GM19468 (cell line): ENCODE measurements around the gene LRRC32.
"Not testable (repeated sequence)": the region's sequence is repeated elsewhere in the genome, so short reads cannot be mapped to it uniquely, and the experiment has no call there.

Experiments
- ATAC-seq: cut with Tn5 transposase; IDR thresholded peaks from one replicate; pipeline ENCODE4 v1.9.1; 2021; ENCODE audit warnings: mild to moderate bottlenecking, moderate library complexity, moderate number of reproducible peaks; ENCODE audit not compliant: unreplicated experiment; ENCODE audit errors: extremely low read depth

The LRRC32 gene

GRCh38 chr11:76654298-76654851 is 16.2 kb downstream of the LRRC32 start:
- ATAC-seq = no peak

GRCh38 chr11:76653674-76654284 is 16.8 kb downstream of the LRRC32 start:
- no peak for ATAC-seq

- ATAC-seq = no peak
Measured at GRCh38 chr11:76653012-76653673, 17.4 kb downstream of the LRRC32 start.

GRCh38 chr11:76649851-76650372 is 20.6 kb downstream of the LRRC32 start:
- ATAC-seq = no peak

GRCh38 chr11:76649011-76649410 is 21.5 kb downstream of the LRRC32 start:
- no peak for ATAC-seq

- no peak for ATAC-seq
Measured at GRCh38 chr11:76648061-76648460, 22.5 kb downstream of the LRRC32 start.

DNA sequence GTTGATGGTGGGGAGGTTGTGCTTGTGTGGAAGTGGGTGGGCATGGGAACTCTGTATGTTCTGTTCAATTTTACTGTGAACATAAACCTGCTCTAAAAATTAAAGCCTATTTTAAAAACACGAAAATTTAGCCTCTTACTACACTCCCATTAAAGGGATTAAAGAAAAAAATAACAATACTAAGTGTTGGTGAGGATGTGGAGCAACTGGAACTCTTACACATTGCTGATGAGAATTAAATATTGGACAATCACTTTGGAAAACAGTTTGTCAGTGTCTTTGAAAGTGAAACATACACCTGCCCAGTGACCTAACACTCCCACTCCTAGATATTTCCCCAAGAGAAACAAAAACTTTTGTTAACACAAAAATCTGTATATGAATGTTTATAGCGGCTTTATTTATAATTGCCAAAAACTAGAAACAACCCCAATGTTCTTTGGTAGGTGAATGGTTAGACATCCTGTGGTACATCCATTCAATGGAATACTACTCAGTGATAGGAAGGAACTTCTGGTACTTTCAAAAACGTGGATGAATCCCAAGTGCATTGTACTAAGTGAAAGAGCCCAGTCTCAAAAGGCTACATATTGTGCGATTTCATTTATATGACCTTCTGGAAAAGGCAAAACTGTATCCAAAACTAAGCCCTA is 23.5 kb downstream of the LRRC32 start:
- ATAC-seq = no peak

DNA sequence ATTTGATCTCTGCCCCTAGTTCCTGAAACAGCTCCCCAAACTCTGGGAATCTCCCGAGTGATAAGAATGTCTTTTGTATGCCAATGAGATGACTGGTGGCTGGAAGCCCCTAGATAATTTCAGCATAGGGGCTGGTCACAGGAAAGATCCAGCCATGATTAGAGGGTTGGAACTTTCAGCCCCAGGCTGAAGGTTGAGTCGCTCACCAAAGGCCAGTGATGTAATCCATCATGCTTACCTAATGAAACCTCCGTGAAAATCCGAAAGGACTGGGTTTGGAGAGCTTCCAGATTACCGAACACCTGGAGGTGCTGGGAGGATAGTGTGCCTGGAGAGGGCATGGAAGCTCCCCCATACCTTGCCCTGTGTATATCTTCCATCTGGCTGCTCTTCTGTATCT is 26.0 kb downstream of the LRRC32 start:
- ATAC-seq = no peak

- ATAC-seq = not testable (repeated sequence)
Measured at GRCh38 chr11:76643711-76644110, 26.8 kb downstream of the LRRC32 start.

- ATAC-seq = no peak
Measured at GRCh38 chr11:76642341-76642740, 28.2 kb downstream of the LRRC32 start.

DNA sequence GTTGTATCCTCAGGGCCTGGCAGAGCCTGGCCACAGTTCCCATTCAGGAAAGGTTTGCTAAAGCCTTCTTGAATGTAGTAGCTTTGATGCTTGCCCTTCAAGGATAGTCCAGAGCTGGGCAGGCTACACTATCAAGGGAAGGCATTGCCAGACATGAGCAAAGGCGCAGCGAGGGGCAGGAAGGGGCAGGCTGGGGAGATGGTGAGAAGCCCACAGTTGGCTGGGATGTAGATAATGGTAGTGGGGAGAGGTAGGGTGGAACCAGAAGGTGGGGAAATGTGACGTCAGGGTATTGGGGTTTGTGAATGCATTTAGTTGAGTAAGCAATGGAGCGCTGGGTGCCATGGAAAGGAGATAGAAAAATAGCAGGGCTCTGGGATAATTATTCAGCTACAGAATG is 28.6 kb downstream of the LRRC32 start:
- ATAC-seq = no peak

DNA sequence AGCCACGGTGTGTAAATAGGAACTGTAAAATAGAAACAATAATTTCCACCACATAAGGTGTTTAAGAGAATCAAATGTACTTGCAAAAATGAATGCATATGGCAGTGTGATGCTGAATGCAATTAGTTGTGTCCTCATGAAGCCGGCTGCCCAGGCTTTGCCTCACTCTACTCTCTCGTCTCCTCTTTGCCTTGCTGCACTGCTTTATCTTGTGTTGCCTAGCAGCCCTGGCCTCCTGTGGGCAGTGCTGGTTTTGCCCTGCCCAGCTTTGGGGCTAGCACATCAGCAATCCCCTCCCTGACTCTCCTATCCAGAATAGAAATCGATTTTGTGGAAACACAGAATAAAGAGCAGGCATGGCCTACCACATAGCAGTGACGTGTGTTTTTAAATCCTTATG is 30.0 kb downstream of the LRRC32 start:
- no peak for ATAC-seq

DNA sequence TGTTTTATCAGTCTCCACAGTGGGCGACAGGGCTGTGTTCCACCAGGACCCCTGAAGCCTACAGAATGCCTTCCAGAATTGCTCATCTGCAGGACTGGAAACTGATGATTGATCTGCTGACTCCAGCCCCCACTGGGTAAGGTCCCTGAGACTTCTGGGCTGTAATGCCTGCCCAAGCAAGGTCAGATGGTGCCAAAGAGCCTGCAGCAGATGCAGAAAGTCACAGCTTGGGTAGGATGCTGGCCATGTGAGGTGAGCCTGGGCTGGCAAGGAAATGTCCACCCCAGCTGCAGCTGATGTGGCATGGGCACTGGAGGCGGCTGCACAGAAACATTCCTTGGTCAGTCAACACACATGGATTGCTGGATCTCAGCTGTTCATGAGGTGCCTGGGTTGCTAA is 30.9 kb downstream of the LRRC32 start:
- no peak for ATAC-seq

DNA sequence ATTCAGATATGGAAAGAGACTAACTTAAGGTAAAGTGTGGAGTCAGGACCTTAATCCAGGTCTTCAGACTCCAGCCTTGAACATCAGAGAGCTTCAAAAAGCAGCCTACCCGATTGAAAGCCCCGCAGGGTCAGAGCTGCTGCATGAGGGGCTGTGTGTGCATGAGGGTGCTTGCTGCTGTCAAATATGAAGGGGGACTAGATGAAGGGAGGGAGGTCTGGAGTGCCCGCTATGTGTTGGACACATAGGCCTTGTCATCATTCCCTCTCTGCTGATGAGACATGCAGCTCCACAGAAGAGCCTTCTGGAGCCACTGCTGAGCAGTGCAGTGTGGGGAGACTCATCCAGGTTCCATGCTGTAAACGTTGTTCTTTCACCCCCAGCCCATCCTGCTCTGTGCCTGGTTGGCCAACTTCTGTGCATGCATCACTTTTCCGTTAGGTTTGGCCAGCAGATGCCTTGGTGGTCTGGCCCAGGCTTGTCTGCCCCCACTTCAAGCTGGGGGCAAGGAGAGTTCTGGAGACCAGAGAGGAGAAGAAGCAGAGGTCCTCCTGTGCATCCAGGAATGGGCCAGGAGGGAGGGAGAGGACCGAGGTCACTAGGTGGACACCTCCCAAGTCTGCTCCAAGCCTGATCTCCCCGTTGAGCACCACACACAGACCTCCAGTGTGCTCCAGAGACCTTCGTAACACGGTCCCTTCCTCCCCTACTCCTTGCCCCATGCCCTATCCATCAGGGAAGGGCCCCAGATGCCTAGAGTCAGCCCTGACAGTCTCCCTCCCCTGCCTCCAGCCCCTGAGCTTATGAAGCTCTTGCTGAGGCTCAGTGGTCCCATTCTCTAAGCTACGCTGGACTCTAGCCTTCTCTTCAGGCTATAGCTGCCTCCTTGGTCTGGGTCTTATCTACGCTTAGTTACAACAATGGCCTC is 32.0 kb downstream of the LRRC32 start:
- ATAC-seq = no peak

DNA sequence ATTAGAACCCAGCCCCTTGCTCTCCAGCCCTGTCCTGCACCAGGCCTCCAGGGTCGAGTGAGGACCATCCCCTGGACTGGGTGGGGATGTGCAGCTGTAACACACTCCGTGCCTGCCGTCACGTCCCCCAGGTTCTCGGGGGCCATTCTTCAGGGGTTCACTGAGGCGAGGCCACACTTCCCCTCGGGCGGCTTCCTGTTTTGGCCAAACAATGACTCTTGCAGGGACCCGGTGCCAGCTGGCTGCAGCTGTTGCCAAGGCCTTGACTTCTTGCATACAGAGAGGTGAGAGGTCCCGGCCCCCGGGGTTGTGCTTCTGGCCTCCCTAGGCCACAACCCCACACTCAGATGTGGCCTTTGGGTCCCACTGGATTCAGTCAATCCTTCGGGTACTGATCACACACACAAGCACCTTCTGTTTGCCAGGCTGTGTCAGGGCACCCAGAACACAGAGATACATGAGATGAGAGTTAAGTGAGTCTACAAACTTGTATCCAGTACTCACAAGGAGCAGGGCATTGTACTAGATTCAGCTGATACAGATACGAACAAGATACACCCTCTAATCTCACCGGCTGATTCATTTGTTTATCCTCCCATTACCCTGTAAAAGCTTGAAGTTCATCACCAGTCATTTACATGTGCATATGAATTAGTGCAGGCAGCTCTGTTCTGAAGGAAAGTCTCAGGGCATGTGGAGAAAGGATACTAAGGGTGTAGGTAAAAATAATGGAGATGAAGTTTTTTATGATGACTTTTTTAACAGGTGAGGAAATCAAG is 32.9 kb downstream of the LRRC32 start:
- ATAC-seq = peak; percentile 45

DNA sequence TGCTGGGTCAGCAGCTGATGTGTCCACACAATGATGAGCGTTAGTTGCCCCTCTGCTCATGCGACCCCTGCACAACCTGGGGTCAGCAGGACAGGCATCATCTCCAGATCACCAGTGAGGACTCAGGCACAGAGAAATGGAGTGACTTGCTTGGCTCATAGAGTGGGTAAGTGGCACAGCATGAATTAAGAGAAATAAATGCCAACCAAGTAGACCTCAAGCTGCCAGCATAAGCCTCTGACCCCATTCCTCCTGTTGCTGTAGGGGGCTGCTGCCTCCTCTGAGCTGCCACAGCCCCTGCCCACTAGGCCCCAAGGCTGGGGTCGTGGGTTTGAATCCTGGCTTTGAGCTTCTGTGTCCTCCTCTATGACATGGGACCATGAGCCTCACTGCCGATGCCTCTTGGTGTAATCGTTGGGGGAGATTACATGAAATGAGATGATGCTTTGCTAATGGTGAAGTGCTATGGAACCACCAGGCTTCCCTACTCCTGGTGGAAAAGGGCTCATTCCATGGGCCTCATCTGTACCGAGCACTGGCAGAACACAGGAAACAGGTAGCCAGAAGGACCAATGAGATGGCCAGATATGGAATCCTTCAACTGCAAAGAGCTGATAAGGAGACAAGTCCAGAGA is 33.6 kb downstream of the LRRC32 start:
- no peak for ATAC-seq

GRCh38 chr11:76635991-76636738 is 34.4 kb downstream of the LRRC32 start:
- ATAC-seq = no peak

GRCh38 chr11:76634886-76635285 is 35.7 kb downstream of the LRRC32 start:
- no peak for ATAC-seq
